ENCODE measurements around the gene HACD3.

DNA sequence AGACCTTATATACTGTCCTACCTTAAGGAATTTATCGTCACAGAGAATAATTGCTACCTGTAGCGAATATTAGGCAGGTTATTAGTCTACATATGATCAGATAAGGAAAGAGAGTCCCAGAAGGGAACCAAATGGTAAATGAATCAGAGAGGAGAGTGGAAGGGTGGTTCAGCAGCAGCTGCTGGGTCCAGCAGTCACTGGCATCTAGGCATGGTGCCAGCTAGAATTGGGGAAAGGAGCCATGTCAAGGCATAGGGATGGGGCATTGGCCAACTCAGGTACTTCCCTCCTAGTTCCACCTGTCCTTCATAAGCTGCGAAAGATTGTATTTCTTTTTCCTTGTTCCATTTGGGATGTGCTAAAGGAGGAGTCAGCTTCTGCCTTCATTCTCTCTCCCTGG lies 23.4 kb downstream of the HACD3 start:
- TF ChIP-seq, protein P1, sequence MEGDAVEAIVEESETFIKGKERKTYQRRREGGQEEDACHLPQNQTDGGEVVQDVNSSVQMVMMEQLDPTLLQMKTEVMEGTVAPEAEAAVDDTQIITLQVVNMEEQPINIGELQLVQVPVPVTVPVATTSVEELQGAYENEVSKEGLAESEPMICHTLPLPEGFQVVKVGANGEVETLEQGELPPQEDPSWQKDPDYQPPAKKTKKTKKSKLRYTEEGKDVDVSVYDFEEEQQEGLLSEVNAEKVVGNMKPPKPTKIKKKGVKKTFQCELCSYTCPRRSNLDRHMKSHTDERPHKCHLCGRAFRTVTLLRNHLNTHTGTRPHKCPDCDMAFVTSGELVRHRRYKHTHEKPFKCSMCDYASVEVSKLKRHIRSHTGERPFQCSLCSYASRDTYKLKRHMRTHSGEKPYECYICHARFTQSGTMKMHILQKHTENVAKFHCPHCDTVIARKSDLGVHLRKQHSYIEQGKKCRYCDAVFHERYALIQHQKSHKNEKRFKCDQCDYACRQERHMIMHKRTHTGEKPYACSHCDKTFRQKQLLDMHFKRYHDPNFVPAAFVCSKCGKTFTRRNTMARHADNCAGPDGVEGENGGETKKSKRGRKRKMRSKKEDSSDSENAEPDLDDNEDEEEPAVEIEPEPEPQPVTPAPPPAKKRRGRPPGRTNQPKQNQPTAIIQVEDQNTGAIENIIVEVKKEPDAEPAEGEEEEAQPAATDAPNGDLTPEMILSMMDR (conservative IDR thresholded peaks at IDR 0.05 in 1 of 2, IDR thresholded peaks at IDR 0.05 in 1 of 2; ENCODE audit: low read depth in 1 of 2, low read length in 2 of 2), result no peak
- TF ChIP-seq EZH2 (IDR thresholded peaks at IDR 0.05; ENCODE audit: low read length, missing control alignments), result no peak
